Esophagus squamous epithelium (tissue), 4 donors: Measurements from ENCODE around the gene CTNNA2.

Source experiments
- POLR2A ChIP-seq, 4 donors: fragments of 450-650 bp; IDR thresholded peaks; one replicate each; pipeline ENCODE4 v1.6.1; 2017; ENCODE audit warnings: antibody characterized with exemption in 4 of 4, mild to moderate bottlenecking in 4 of 4, moderate library complexity in 3 of 4
- TF ChIP-seq, protein P1 (sequence below), 6 experiments: fragments of 450-650 bp in 4 of 6; fragments of 200-600 bp in 2 of 6; sonication (generic) in 2 of 6; IDR thresholded peaks; one replicate each; pipeline ENCODE4 v1.5.1; 2016 to 2019; ENCODE audit warnings: antibody characterized with exemption in 6 of 6, mild to moderate bottlenecking in 4 of 6, moderate library complexity in 4 of 6

DNA sequence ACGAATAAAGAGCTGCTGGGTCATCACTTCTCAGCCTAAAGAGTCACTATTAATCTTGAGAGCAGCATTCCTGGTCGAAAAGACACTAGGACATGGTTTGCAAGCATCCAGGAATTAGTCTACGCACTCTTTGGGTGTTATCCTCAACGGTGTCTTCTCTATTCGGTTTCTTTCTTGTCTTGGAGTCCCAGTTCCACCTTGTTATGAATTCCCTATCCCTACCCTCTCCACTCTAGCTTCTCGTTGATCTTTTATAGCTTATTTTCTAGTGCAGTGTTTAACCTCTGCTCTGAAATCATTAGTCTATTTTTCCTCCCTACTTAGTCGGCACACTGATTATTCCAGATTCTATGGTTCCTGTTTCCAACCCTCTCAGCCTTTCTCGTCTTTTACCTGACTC is 949.8 kb downstream of the CTNNA2 start:
- TF ChIP-seq POLR2A (IDR thresholded peaks at IDR 0.05): no peak
- TF ChIP-seq, protein P1, sequence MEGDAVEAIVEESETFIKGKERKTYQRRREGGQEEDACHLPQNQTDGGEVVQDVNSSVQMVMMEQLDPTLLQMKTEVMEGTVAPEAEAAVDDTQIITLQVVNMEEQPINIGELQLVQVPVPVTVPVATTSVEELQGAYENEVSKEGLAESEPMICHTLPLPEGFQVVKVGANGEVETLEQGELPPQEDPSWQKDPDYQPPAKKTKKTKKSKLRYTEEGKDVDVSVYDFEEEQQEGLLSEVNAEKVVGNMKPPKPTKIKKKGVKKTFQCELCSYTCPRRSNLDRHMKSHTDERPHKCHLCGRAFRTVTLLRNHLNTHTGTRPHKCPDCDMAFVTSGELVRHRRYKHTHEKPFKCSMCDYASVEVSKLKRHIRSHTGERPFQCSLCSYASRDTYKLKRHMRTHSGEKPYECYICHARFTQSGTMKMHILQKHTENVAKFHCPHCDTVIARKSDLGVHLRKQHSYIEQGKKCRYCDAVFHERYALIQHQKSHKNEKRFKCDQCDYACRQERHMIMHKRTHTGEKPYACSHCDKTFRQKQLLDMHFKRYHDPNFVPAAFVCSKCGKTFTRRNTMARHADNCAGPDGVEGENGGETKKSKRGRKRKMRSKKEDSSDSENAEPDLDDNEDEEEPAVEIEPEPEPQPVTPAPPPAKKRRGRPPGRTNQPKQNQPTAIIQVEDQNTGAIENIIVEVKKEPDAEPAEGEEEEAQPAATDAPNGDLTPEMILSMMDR (IDR thresholded peaks at IDR 0.05): no peak
